KOPT-K1 (cell line): ENCODE results near the gene PRR33.

Experiments
- H3K27ac ChIP-seq: fragments of 200-600 bp; sonication (generic); 2 replicates; pipeline ENCODE4 v1.5.1; 2016; ENCODE audit warnings: antibody characterized with exemption, mild to moderate bottlenecking, low read depth, low read length; ENCODE audit not compliant: poor library complexity, severe bottlenecking
- H3K36me3 ChIP-seq: fragments of 200-600 bp; sonication (generic); 2 replicates; pipeline ENCODE4 v1.5.1; 2017; ENCODE audit warnings: antibody characterized with exemption, mild to moderate bottlenecking, low read length, moderate library complexity; ENCODE audit not compliant: insufficient read depth
- H3K9me3 ChIP-seq: fragments of 200-600 bp; sonication (generic); 2 replicates; pipeline ENCODE4 v1.5.1; 2017; ENCODE audit warnings: antibody characterized with exemption, low read length, mild to moderate bottlenecking; ENCODE audit not compliant: insufficient read depth, poor library complexity, severe bottlenecking

Gene PRR33

GRCh38 chr11:1851468-1852180 lies 40.1 kb downstream of the PRR33 start:
- H3K27ac ChIP-seq: peak overlapping the region; percentile 81
- no peaks in the 10 kb centered on the region for H3K9me3 ChIP-seq
- no peaks in the 10 kb centered on the region for H3K36me3 ChIP-seq

GRCh38 chr11:1848640-1849430 lies 42.9 kb downstream of the PRR33 start:
- no peaks in the 10 kb centered on the region for H3K9me3 ChIP-seq
- H3K36me3 ChIP-seq: no peaks in the 10 kb centered on the region
- no peak overlapping the region for H3K27ac ChIP-seq

GRCh38 chr11:1847926-1848639 lies 43.6 kb downstream of the PRR33 start:
- H3K36me3 ChIP-seq: no peaks in the 10 kb centered on the region

GRCh38 chr11:1847006-1847735 lies 44.5 kb downstream of the PRR33 start:
- H3K9me3 ChIP-seq: no peaks in the 10 kb centered on the region
- no peak overlapping the region for H3K27ac ChIP-seq

More at GRCh38 chr11:1847926-1848639, 43.6 kb downstream of the PRR33 start:
- H3K27ac ChIP-seq: no peak overlapping the region
- no peaks in the 10 kb centered on the region for H3K9me3 ChIP-seq

GRCh38 chr11:1846453-1846932 lies 45.2 kb downstream of the PRR33 start:
- no peaks in the 10 kb centered on the region for H3K9me3 ChIP-seq
- no peak overlapping the region for H3K27ac ChIP-seq
- no peaks in the 10 kb centered on the region for H3K36me3 ChIP-seq

More at GRCh38 chr11:1847006-1847735, 44.5 kb downstream of the PRR33 start:
- no peaks in the 10 kb centered on the region for H3K36me3 ChIP-seq

- no peaks in the 10 kb centered on the region for H3K36me3 ChIP-seq
- H3K27ac ChIP-seq: no peak overlapping the region
- H3K9me3 ChIP-seq: no peaks in the 10 kb centered on the region
Observed at GRCh38 chr11:1845561-1846452, 45.9 kb downstream of the PRR33 start.

- Histone ChIP-seq H3K36me3 (no peaks in the 10 kb centered on the region), H3K9me3 (no peaks in the 10 kb centered on the region), H3K27ac (no peak overlapping the region)
Observed at GRCh38 chr11:1845095-1845429, 46.6 kb downstream of the PRR33 start.

GRCh38 chr11:1844221-1845094 lies 47.2 kb downstream of the PRR33 start:
- no peak overlapping the region for H3K27ac ChIP-seq
- H3K9me3 ChIP-seq: no peaks in the 10 kb centered on the region
- no peaks in the 10 kb centered on the region for H3K36me3 ChIP-seq

- H3K36me3 ChIP-seq: no peaks in the 10 kb centered on the region
- no peak overlapping the region for H3K27ac ChIP-seq
- H3K9me3 ChIP-seq: no peaks in the 10 kb centered on the region
Observed at GRCh38 chr11:1843796-1844195, 47.9 kb downstream of the PRR33 start.

- H3K27ac ChIP-seq: no peak overlapping the region
- no peaks in the 10 kb centered on the region for H3K36me3 ChIP-seq
- H3K9me3 ChIP-seq: no peaks in the 10 kb centered on the region
Observed at GRCh38 chr11:1843098-1843473, 48.6 kb downstream of the PRR33 start.

GRCh38 chr11:1842149-1843097 lies 49.3 kb downstream of the PRR33 start:
- Histone ChIP-seq H3K27ac (no peak overlapping the region), H3K36me3 (no peaks in the 10 kb centered on the region), H3K9me3 (no peaks in the 10 kb centered on the region)

GRCh38 chr11:1841511-1842148 lies 50.1 kb downstream of the PRR33 start:
- H3K27ac ChIP-seq: no peak overlapping the region

More at GRCh38 chr11:1841511-1842148, 50.1 kb downstream of the PRR33 start:
- Histone ChIP-seq H3K9me3 (no peaks in the 10 kb centered on the region), H3K36me3 (no peaks in the 10 kb centered on the region)
